HepG2 (cell line): ENCODE results near the gene SBNO2. TPM values are rescaled to one million over a fixed set of nuclear protein-coding genes. Genes with fewer than 3 reads are reported as not detected.

Experiments used
- ARNTL ChIP-seq: sonication (generic); formaldehyde crosslinking; IDR thresholded peaks from 2 replicates; pipeline ENCODE4 v1.4.0; 2020; ENCODE audit warnings: mild to moderate bottlenecking, missing genetic modification reagents
- ATF3 ChIP-seq: sonication (generic); formaldehyde crosslinking; IDR thresholded peaks from 2 replicates; pipeline ENCODE4 v1.4.0; 2020; ENCODE audit warnings: missing genetic modification reagents
- CREBL2 ChIP-seq: sonication (generic); formaldehyde crosslinking; IDR thresholded peaks from 2 replicates; pipeline ENCODE4 v1.8.1; 2023; ENCODE audit warnings: missing genetic modification reagents, mild to moderate bottlenecking, borderline replicate concordance
- HES4 ChIP-seq: sonication (generic); formaldehyde crosslinking; IDR thresholded peaks from 2 replicates; pipeline ENCODE4 v1.9.0; 2021; ENCODE audit warnings: mild to moderate bottlenecking, missing genetic modification reagents, borderline replicate concordance
- KLF12 ChIP-seq: sonication (generic); formaldehyde crosslinking; IDR thresholded peaks from 2 replicates; pipeline ENCODE4 v1.4.0; 2020; ENCODE audit warnings: missing genetic modification reagents, borderline replicate concordance
- MEIS1 ChIP-seq: sonication (generic); formaldehyde crosslinking; IDR thresholded peaks from 2 replicates; pipeline ENCODE4 v1.9.0; 2021; ENCODE audit warnings: mild to moderate bottlenecking, missing genetic modification reagents, moderate library complexity, borderline replicate concordance
- MTERF4 ChIP-seq: sonication (generic); formaldehyde crosslinking; IDR thresholded peaks from 2 replicates; pipeline ENCODE4 v1.8.0; 2023; ENCODE audit warnings: mild to moderate bottlenecking, missing genetic modification reagents
- NFE2L1 ChIP-seq: sonication (generic); formaldehyde crosslinking; IDR thresholded peaks from 2 replicates; pipeline ENCODE4 v1.4.0; 2020; ENCODE audit warnings: missing genetic modification reagents, mild to moderate bottlenecking, borderline replicate concordance
- POLR2A ChIP-seq, 2 experiments: IDR thresholded peaks; 2 replicates each; pipeline ENCODE4 v1.6.1; 2011; ENCODE audit warnings: low read depth in 2 of 2, low read length in 2 of 2, mild to moderate bottlenecking in 1 of 2, moderate library complexity in 1 of 2; ENCODE audit not compliant: insufficient read depth in 1 of 2
- POLR2G ChIP-seq: fragments of 200-400 bp; formaldehyde crosslinking; IDR thresholded peaks from 2 replicates; pipeline ENCODE4 v1.6.1; 2018; ENCODE audit warnings: mild to moderate bottlenecking, low read depth, low read length, moderate library complexity
- PPARG ChIP-seq: conservative IDR thresholded peaks from 2 replicates; pipeline ENCODE4 v1.6.1; 2016; ENCODE audit warnings: missing biosample characterization, missing genetic modification reagents
- SALL1 ChIP-seq: sonication (generic); formaldehyde crosslinking; IDR thresholded peaks from 2 replicates; pipeline ENCODE4 v1.8.0; 2022; ENCODE audit warnings: mild to moderate bottlenecking, missing genetic modification reagents
- SOX5 ChIP-seq: IDR thresholded peaks from 2 replicates; pipeline ENCODE4 v1.6.1; 2016; ENCODE audit warnings: borderline replicate concordance
- TAF1 ChIP-seq: sonication (generic); formaldehyde crosslinking; IDR thresholded peaks from 2 replicates; pipeline ENCODE4 v1.4.0; 2020; ENCODE audit warnings: missing genetic modification reagents
- TFDP1 ChIP-seq: IDR thresholded peaks from 2 replicates; pipeline ENCODE4 v1.6.1; 2016; ENCODE audit warnings: missing compliant biosample characterization, missing genetic modification reagents, borderline replicate concordance
- XRCC5 ChIP-seq: fragments of 200-400 bp; formaldehyde crosslinking; optimal IDR thresholded peaks from 2 replicates; pipeline ENCODE3; 2017; ENCODE audit warnings: mild to moderate bottlenecking, low read length
- ZBTB7A ChIP-seq: sonication (generic); formaldehyde crosslinking; IDR thresholded peaks from 2 replicates; pipeline ENCODE4 v1.8.0; 2022; ENCODE audit warnings: mild to moderate bottlenecking, missing genetic modification reagents
- ZEB1 ChIP-seq: IDR thresholded peaks from 2 replicates; pipeline ENCODE4 v1.6.1; 2012; ENCODE audit warnings: mild to moderate bottlenecking, low read depth, inconsistent platforms; ENCODE audit not compliant: insufficient replicate concordance
- ZNF251 ChIP-seq: sonication (generic); formaldehyde crosslinking; IDR thresholded peaks from 2 replicates; pipeline ENCODE4 v1.9.0; 2021; ENCODE audit warnings: mild to moderate bottlenecking, missing genetic modification reagents
- ZNF260 ChIP-seq: sonication (generic); formaldehyde crosslinking; IDR thresholded peaks from 2 replicates; pipeline ENCODE4 v1.4.0; 2020; ENCODE audit warnings: missing genetic modification reagents, low read depth, mild to moderate bottlenecking, borderline replicate concordance
- ZNF30 ChIP-seq: sonication (generic); formaldehyde crosslinking; IDR thresholded peaks from 2 replicates; pipeline ENCODE4 v1.5.0; 2020; ENCODE audit warnings: mild to moderate bottlenecking, missing genetic modification reagents
- ZNF383 ChIP-seq: sonication (generic); formaldehyde crosslinking; IDR thresholded peaks from 2 replicates; pipeline ENCODE4 v1.4.0; 2020; ENCODE audit warnings: missing genetic modification reagents, mild to moderate bottlenecking, borderline replicate concordance
- ZNF652 ChIP-seq: IDR thresholded peaks from 2 replicates; pipeline ENCODE4 v1.6.1; 2016; ENCODE audit warnings: low read depth, borderline replicate concordance
- ZNF83 ChIP-seq: sonication (generic); formaldehyde crosslinking; IDR thresholded peaks from 2 replicates; pipeline ENCODE4 v1.4.0; 2020; ENCODE audit warnings: missing genetic modification reagents, mild to moderate bottlenecking, borderline replicate concordance
- polyA plus RNA-seq, 8 experiments: library from polyadenylated mRNA; depleted of rRNA in 3 of 8; stranded (reverse) in 7 of 8; unstranded in 1 of 8; fragments of >200 nt; fragmentation: Illumina TruSeq in 4 of 8; extraction: Trizol in 4 of 8; gene quantifications; 2 replicates each; pipeline versions ENCODE4 v1.2.1 to v1.2.3, GENCODE V29; 2011 to 2016; ENCODE audit warnings: low read depth in 4 of 8, missing spikeins in 1 of 8, mixed read lengths in 1 of 8; ENCODE audit not compliant: insufficient read depth in 1 of 8
- total RNA-seq, 5 experiments: library from RNA; depleted of rRNA; stranded (reverse); fragments of >200 nt; fragmentation: Illumina TruSeq; extraction: Trizol; gene quantifications; 2 replicates each; pipeline ENCODE4 v1.2.3, GENCODE V29; 2016; ENCODE audit warnings: low read depth in 1 of 5
- TF ChIP-seq, protein P1 (sequence below): sonication (generic); formaldehyde crosslinking; IDR thresholded peaks from 2 replicates; pipeline ENCODE4 v1.5.0; 2020; ENCODE audit warnings: missing genetic modification reagents
- TF ChIP-seq, protein P2 (sequence below): sonication (generic); formaldehyde crosslinking; IDR thresholded peaks from 2 replicates; pipeline ENCODE4 v1.4.0; 2020; ENCODE audit warnings: mild to moderate bottlenecking, missing genetic modification reagents

The SBNO2 gene
- total and polyA plus RNA-seq, 2 of the 13 experiments (the other 11 are each of a cell fraction or from before 2014, with no cell fraction given), result 8.6 to 10.4 TPM

GRCh38 chr19:1066748-1067340, 107.2 kb downstream of the SBNO2 start, which contains the start of gene ARHGAP45 (continued):
- TF ChIP-seq HES4, result no peak
- peak; percentile 83; the same call in 1 of the 2 replicates for TF ChIP-seq MEIS1 (CRISPR knock-in tag)
- TF ChIP-seq, protein P1, sequence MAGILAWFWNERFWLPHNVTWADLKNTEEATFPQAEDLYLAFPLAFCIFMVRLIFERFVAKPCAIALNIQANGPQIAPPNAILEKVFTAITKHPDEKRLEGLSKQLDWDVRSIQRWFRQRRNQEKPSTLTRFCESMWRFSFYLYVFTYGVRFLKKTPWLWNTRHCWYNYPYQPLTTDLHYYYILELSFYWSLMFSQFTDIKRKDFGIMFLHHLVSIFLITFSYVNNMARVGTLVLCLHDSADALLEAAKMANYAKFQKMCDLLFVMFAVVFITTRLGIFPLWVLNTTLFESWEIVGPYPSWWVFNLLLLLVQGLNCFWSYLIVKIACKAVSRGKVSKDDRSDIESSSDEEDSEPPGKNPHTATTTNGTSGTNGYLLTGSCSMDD (CRISPR knock-in tag), result no peak
- TF ChIP-seq ARNTL (CRISPR knock-in tag), result peak; percentile 61; the same call in 1 of the 2 replicates
- TF ChIP-seq CREBL2, result no peak
- TF ChIP-seq POLR2G, result peak; percentile 53; the same call in 1 of the 2 replicates
- no peak for TF ChIP-seq MTERF4
- 0 out of 2 replicates have a peak, but pooled peaks have one; percentile 12 for TF ChIP-seq PPARG
- TF ChIP-seq NFE2L1 (CRISPR knock-in tag), result no peak
- peak; percentile 87 for TF ChIP-seq ZBTB7A (CRISPR knock-in tag)
- TF ChIP-seq SOX5 (CRISPR knock-in tag), result peak; percentile 31; the same call in 1 of the 2 replicates
- no peak for TF ChIP-seq ZEB1
- TF ChIP-seq ZNF652 (CRISPR knock-in tag), result no peak
- TF ChIP-seq POLR2A (IDR thresholded peaks at IDR 0.05; ENCODE audit: insufficient read depth in 1 of 2, low read depth in 2 of 2, low read length in 2 of 2), result peak in 1 of 2 experiments; percentile 71; a peak in 1 of 4 replicates
- no peak for TF ChIP-seq ZNF383 (CRISPR knock-in tag)
- no peak for TF ChIP-seq ZNF83 (CRISPR knock-in tag)
- no peak; the same call in 1 of the 2 replicates for TF ChIP-seq ZNF30
- TF ChIP-seq TAF1 (CRISPR knock-in tag), result no peak
- TF ChIP-seq SALL1, result no peak; the same call in 1 of the 2 replicates
- TF ChIP-seq KLF12, result no peak
- no peak for TF ChIP-seq XRCC5
- TF ChIP-seq ZNF260, result no peak
- TF ChIP-seq ATF3 (CRISPR knock-in tag), result no peak
- TF ChIP-seq, protein P2, sequence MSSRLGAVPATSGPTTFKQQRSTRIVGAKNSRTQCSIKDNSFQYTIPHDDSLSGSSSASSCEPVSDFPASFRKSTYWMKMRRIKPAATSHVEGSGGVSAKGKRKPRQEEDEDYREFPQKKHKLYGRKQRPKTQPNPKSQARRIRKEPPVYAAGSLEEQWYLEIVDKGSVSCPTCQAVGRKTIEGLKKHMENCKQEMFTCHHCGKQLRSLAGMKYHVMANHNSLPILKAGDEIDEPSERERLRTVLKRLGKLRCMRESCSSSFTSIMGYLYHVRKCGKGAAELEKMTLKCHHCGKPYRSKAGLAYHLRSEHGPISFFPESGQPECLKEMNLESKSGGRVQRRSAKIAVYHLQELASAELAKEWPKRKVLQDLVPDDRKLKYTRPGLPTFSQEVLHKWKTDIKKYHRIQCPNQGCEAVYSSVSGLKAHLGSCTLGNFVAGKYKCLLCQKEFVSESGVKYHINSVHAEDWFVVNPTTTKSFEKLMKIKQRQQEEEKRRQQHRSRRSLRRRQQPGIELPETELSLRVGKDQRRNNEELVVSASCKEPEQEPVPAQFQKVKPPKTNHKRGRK (CRISPR knock-in tag), result no peak
- TF ChIP-seq ZNF251, result no peak
- no peak for TF ChIP-seq TFDP1
